ENCODE results near the gene KCNC1. TPM values are rescaled to one million over a fixed set of nuclear protein-coding genes. Genes with fewer than 3 reads are reported as not detected.

The KCNC1 gene
- total and polyA plus RNA-seq, 9 of the 15 experiments (the other 6 are each of a cell fraction or from before 2014, with no cell fraction given): 0.05 to 0.08 TPM; not detected in 7

DNA sequence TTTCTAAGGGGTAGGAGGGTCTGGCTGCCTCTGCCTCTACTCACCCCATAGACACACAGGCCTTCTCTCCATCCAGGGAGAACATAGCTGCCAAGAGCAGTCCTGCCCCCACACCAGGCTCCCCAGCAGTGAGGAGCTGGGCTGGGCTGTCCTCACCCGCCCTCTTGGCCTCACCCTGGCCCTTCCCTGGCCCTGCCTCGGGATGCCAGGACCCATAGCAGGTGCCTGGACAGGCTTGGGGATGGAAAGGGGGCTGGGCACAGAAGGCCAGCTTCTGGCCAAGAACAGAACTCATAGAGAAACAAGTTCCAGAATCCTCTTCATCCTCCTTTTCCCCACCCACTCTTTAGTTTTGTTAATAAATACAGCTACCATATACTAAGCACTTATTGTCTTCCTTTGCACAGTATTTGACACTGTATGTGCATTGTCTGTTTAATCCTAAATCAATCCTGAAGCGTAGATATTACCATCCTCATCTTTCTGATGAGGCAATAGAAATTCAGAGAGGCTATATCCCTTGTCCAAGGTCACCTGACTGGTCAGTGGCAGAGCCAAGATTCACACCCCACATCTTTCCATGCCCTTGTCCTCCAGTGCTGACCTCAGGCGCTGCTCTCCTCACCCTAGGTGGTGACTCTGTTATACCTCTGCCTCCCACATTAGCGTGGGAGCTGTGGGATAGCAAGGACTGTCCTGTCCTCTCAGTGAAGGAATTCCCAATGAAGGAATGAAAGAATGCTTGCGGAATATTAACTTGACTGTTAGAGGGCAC is 37.2 kb upstream of the KCNC1 start (continued):
- TF ChIP-seq, protein P1, sequence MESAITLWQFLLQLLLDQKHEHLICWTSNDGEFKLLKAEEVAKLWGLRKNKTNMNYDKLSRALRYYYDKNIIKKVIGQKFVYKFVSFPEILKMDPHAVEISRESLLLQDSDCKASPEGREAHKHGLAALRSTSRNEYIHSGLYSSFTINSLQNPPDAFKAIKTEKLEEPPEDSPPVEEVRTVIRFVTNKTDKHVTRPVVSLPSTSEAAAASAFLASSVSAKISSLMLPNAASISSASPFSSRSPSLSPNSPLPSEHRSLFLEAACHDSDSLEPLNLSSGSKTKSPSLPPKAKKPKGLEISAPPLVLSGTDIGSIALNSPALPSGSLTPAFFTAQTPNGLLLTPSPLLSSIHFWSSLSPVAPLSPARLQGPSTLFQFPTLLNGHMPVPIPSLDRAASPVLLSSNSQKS (CRISPR knock-in tag; IDR thresholded peaks at IDR 0.05): no peak
- TF ChIP-seq NFE2 (IDR thresholded peaks at IDR 0.05; ENCODE audit: low read depth) (no peak), ZBTB7A (IDR thresholded peaks at IDR 0.05; ENCODE audit: borderline replicate concordance, control insufficient read depth, low read depth, low read length) (no peak), KLF6 (CRISPR knock-in tag; IDR thresholded peaks at IDR 0.05; ENCODE audit: borderline replicate concordance) (no peak), SPI1 (IDR thresholded peaks at IDR 0.05; ENCODE audit: borderline replicate concordance, low read depth, low read length) (no peak)
- TF ChIP-seq, protein P2, sequence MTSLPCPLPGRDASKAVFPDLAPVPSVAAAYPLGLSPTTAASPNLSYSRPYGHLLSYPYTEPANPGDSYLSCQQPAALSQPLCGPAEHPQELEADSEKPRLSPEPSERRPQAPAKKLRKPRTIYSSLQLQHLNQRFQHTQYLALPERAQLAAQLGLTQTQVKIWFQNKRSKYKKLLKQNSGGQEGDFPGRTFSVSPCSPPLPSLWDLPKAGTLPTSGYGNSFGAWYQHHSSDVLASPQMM (CRISPR knock-in tag; IDR thresholded peaks at IDR 0.05): no peak
- TF ChIP-seq, protein P3, sequence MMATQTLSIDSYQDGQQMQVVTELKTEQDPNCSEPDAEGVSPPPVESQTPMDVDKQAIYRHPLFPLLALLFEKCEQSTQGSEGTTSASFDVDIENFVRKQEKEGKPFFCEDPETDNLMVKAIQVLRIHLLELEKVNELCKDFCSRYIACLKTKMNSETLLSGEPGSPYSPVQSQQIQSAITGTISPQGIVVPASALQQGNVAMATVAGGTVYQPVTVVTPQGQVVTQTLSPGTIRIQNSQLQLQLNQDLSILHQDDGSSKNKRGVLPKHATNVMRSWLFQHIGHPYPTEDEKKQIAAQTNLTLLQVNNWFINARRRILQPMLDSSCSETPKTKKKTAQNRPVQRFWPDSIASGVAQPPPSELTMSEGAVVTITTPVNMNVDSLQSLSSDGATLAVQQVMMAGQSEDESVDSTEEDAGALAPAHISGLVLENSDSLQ (IDR thresholded peaks at IDR 0.05): no peak

Measured in K562 (cell line).